CD8-positive, alpha-beta memory T cell (primary cell): Measurements from ENCODE around the gene SMPD3. TPM values are rescaled to one million over a fixed set of nuclear protein-coding genes. Genes with fewer than 3 reads are reported as not detected.
A peak's percentile ranks its signal among the peaks of the same experiment; 100 is the strongest.

Experiments used
- CTCF ChIA-PET: fragments of 350-600 bp; sonication (Branson Sonifier 250); formaldehyde crosslinking; loops from one replicate; lab custom pipeline; 2021; ENCODE audit warnings: antibody characterized with exemption; lab: Charles Lee
- POLR2A ChIA-PET: fragments of 350-600 bp; sonication (Branson Sonifier 250); formaldehyde crosslinking; loops from one replicate; lab custom pipeline; 2021; ENCODE audit warnings: antibody characterized with exemption; lab: Charles Lee
- DNase-seq, 5 donors: peaks; one replicate each; pipeline versions ENCODE4 v3.0.0 to v3.0.0-alpha.2; 2020 to 2022; ENCODE audit warnings: mixed read lengths in 1 of 5
- H3K27ac ChIP-seq: one replicate; pipeline ENCODE4 v1.7.0; 2013; ENCODE audit warnings: low read depth, mild to moderate bottlenecking, low read length, moderate library complexity
- H3K27me3 ChIP-seq: 2 replicates; pipeline ENCODE4 v1.7.0; 2013; ENCODE audit warnings: low read length, mild to moderate bottlenecking; ENCODE audit not compliant: insufficient read depth, poor library complexity, severe bottlenecking
- H3K36me3 ChIP-seq: 2 replicates; pipeline ENCODE4 v1.7.0; 2013; ENCODE audit warnings: mild to moderate bottlenecking, low read length, moderate library complexity; ENCODE audit not compliant: insufficient read depth
- H3K4me1 ChIP-seq: 2 replicates; pipeline ENCODE4 v1.7.0; 2013; ENCODE audit warnings: mild to moderate bottlenecking, low read length, moderate library complexity; ENCODE audit not compliant: insufficient read depth
- H3K4me3 ChIP-seq: 2 replicates; pipeline ENCODE4 v1.7.0; 2013; ENCODE audit warnings: mild to moderate bottlenecking, low read length
- H3K9me3 ChIP-seq: 2 replicates; pipeline ENCODE4 v1.7.0; 2013; ENCODE audit warnings: mild to moderate bottlenecking, low read length
- H3K27ac Mint-ChIP-seq, 8 donors: one replicate each; pipeline ENCODE4 v1.8.0; 2020 to 2021; ENCODE audit warnings: mixed read lengths in 8 of 8, mild to moderate bottlenecking in 6 of 8, inconsistent platforms in 3 of 8, moderate library complexity in 3 of 8
- H3K27me3 Mint-ChIP-seq, 2 donors: one replicate each; pipeline ENCODE4 v1.8.0; 2020 to 2021; ENCODE audit warnings: mixed read lengths in 2 of 2, mild to moderate bottlenecking in 1 of 2, moderate library complexity in 1 of 2
- H3K36me3 Mint-ChIP-seq, 3 donors: one replicate each; pipeline ENCODE4 v1.8.0; 2020 to 2021; ENCODE audit warnings: mixed read lengths in 3 of 3, inconsistent platforms in 1 of 3, mild to moderate bottlenecking in 1 of 3
- H3K4me1 Mint-ChIP-seq, 3 donors: one replicate each; pipeline ENCODE4 v1.8.0; 2020 to 2021; ENCODE audit warnings: mixed read lengths in 3 of 3, inconsistent platforms in 1 of 3, mild to moderate bottlenecking in 1 of 3
- H3K4me3 Mint-ChIP-seq, 7 donors: one replicate each; pipeline ENCODE4 v1.8.0; 2020 to 2021; ENCODE audit warnings: mixed read lengths in 7 of 7, mild to moderate bottlenecking in 6 of 7, moderate library complexity in 4 of 7, inconsistent platforms in 2 of 7
- H3K9me3 Mint-ChIP-seq, 5 donors: one replicate each; pipeline ENCODE4 v1.8.0; 2020 to 2022; ENCODE audit warnings: mixed read lengths in 5 of 5, mild to moderate bottlenecking in 3 of 5, moderate library complexity in 2 of 5, inconsistent platforms in 1 of 5
- polyA plus RNA-seq: library from polyadenylated mRNA; unstranded; fragments of 300-500 nt; fragmentation: Illumina TruSeq; gene quantifications from one replicate; pipeline ENCODE4 v1.2.3, GENCODE V29; 2021
- total RNA-seq, 2 experiments: library from RNA; stranded (reverse); gene quantifications; one replicate each; pipeline ENCODE4 v1.2.3, GENCODE V29; 2021

The SMPD3 gene
- total and polyA plus RNA-seq, 3 experiments from 2014 or later, result 0.15 to 1.6 (median 0.22) TPM

DNA sequence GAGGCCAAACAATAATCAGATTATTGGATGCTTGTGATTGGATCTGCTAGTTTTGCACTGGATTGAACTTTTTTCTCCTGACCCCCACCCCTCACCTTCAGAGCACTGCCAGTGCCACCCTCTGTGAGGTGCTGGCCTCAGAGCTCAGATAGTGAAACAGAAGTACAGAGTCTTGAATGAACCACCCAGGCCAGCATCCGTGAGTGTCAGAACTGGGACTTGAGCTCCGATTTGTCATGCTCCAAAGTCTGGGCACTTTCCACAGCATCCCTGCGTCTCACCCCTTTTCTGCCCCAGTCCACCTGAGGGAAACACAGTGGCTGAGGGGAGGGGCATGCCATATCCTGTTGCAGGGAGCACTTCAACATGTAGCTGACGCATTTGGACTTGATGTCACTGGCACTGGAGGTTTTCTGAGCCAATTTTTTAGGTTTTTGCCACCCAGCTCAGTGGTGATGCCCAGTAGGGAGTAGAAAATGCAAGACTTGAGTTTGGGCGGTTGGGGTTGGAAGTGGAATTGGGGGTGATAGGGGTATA, 47.3 kb downstream of the SMPD3 start:
- no peak overlapping the region for H3K4me3 Mint-ChIP-seq
- H3K4me3 ChIP-seq, result no peak overlapping the region
- DNase-seq, result no peak
- peaks cover 0 to 2% of the 10 kb centered on the region in 2 donors for H3K27me3 Mint-ChIP-seq
- CTCF ChIA-PET, result interaction anchor here (0.6 to 3.0 kb wide), 3 partner anchors 18 to 109 kb away, joined by 3 to 12 read pairs (median 10); no protein-coding TSS in a partner anchor
- H3K27me3 ChIP-seq, result no peaks in the 10 kb centered on the region
- peaks cover 28% of the 10 kb centered on the region for H3K4me1 ChIP-seq
- no peak overlapping the region for H3K27ac ChIP-seq
- no peaks in the 10 kb centered on the region for H3K36me3 Mint-ChIP-seq
- no peaks in the 10 kb centered on the region for H3K9me3 Mint-ChIP-seq
- POLR2A ChIA-PET, result no interaction called here
- H3K4me1 Mint-ChIP-seq, result peaks cover 12 to 25% (median 21%) of the 10 kb centered on the region in 3 donors
- H3K27ac Mint-ChIP-seq, result peak overlapping the region in 2 of 8 donors; percentile 51 to 83
- H3K9me3 ChIP-seq, result no peaks in the 10 kb centered on the region
- no peaks in the 10 kb centered on the region for H3K36me3 ChIP-seq

DNA sequence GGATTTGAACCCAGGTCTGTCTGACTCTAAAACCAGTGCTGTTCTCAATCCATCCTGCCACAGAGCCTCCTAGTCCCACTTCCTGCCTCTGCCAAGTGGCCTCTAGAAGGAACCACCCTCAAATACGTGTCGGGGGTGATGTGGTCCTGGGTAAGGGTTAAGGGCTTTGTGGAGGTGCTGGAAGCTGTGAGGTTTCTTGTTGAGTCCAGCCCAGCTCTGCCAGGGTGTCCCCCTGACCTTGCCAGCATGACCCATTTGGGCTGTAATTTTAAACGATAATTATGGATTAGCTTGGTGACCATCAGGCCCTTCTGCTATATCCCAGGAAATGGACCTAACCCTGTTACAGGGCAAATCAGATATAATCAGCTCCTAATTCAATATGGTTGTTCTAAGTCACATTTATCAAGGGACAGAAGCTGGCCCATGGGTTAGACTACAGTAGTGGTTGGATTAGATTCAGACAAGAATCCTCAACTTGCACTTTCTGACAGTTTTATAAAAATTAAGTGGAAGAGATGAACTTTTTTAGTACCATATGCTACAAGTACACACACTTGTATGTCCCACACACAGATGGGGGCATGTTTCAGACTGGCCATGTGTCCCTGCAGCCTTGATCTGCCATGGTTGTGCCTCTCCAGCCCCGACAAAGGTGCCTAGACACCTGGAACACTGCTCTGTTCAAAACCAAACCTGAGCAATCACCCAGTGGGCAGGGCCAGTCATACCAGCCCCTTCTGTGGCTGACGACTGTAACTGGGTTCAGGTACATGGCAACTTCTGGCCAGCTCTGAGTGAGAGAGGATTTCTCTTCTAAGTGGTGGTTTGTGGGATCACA, 48.0 kb downstream of the SMPD3 start:
- Mint-ChIP-seq H3K9me3 (no peaks in the 10 kb centered on the region), H3K27ac (peak overlapping the region in 1 of 8 donors; percentile 17), H3K4me1 (peaks cover 12 to 25% (median 21%) of the 10 kb centered on the region in 3 donors), H3K36me3 (no peaks in the 10 kb centered on the region), H3K4me3 (no peak overlapping the region), H3K27me3 (peaks cover 0 to 2% of the 10 kb centered on the region in 2 donors)
- Histone ChIP-seq H3K36me3 (no peaks in the 10 kb centered on the region), H3K4me3 (no peak overlapping the region), H3K4me1 (peaks cover 28% of the 10 kb centered on the region), H3K27ac (no peak overlapping the region), H3K9me3 (no peaks in the 10 kb centered on the region), H3K27me3 (no peaks in the 10 kb centered on the region)
- POLR2A ChIA-PET, result no interaction called here
- CTCF ChIA-PET, result interaction anchor here (1.4 to 3.0 kb wide), 3 partner anchors 18 to 121 kb away, joined by 5 to 12 read pairs (median 10); no protein-coding TSS in a partner anchor
- DNase-seq, result no peak

DNA sequence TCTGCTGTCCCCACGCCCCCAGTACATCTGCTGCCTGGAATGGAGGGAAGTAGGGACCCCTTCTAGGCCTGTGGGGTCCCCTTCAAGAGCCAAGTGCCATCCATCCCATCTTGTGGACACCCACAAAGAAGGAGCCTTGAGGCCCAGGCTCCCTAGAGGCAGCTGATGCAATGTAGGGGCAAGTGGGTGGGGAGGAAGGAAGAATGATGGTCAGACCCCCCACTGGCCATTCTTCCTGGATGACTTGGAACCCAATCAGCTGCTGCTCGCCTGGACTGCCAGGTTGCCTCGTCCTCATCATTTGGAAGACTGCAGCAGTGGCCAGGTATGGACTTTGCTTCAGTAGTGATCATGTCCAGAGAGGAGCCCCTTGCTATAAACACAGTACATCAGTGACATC, 48.9 kb downstream of the SMPD3 start:
- H3K4me1 ChIP-seq, result peaks cover 28% of the 10 kb centered on the region
- H3K4me3 ChIP-seq, result no peak overlapping the region
- H3K27ac ChIP-seq, result no peak overlapping the region
- DNase-seq, result no peak
- Mint-ChIP-seq H3K4me3 (no peak overlapping the region), H3K9me3 (no peaks in the 10 kb centered on the region), H3K27me3 (peaks cover 0 to 2% of the 10 kb centered on the region in 2 donors), H3K36me3 (no peaks in the 10 kb centered on the region), H3K4me1 (peaks cover 12 to 25% (median 21%) of the 10 kb centered on the region in 3 donors), H3K27ac (no peak overlapping the region)
- POLR2A ChIA-PET, result no interaction called here
- no peaks in the 10 kb centered on the region for H3K27me3 ChIP-seq
- CTCF ChIA-PET, result interaction anchor here (1.3 to 3.0 kb wide), 4 partner anchors 19 to 122 kb away, joined by 5 to 12 read pairs (median 8); no protein-coding TSS in a partner anchor
- H3K9me3 ChIP-seq, result no peaks in the 10 kb centered on the region
- no peaks in the 10 kb centered on the region for H3K36me3 ChIP-seq

DNA sequence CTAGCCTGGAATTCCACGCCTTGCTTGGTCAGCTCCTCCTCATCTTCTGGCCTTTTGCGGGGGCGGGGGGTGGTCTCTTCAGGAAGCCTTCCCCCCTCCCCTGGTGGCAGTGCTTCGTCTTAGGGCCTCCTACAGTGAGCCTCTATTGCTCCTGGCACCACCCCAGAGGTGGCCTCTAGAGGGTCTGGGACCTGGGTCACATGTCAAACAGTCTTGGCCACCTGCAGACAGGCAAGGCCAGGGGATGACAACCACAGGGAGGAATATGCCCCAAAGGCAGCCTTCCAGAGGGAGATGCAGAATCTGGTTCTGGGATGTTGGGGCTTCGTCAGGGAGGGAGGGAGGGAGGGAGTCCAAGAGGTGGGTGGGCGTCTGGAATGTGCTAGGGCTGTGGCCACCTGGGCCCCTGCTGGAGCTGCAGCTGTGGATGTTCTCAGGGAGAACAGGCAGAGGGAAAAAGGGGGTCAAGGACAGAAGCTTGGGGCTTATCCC, 50.6 kb downstream of the SMPD3 start:
- Mint-ChIP-seq H3K36me3 (no peaks in the 10 kb centered on the region), H3K4me3 (no peak overlapping the region), H3K4me1 (peaks cover 12 to 25% (median 21%) of the 10 kb centered on the region in 3 donors), H3K9me3 (no peaks in the 10 kb centered on the region), H3K27ac (peak overlapping the region in 1 of 8 donors; percentile 57), H3K27me3 (peaks cover 0 to 2% of the 10 kb centered on the region in 2 donors)
- peak in 1 of 5 donors; percentile 31 for DNase-seq
- CTCF ChIA-PET, result interaction anchor here (0.7 to 5.9 kb wide), 12 partner anchors 9 to 193 kb away, joined by 3 to 91 read pairs (median 6); no protein-coding TSS in a partner anchor
- Histone ChIP-seq H3K4me1 (peaks cover 28% of the 10 kb centered on the region), H3K4me3 (no peak overlapping the region), H3K9me3 (no peaks in the 10 kb centered on the region), H3K27me3 (no peaks in the 10 kb centered on the region), H3K36me3 (no peaks in the 10 kb centered on the region), H3K27ac (no peak overlapping the region)
- POLR2A ChIA-PET, result no interaction called here

DNA sequence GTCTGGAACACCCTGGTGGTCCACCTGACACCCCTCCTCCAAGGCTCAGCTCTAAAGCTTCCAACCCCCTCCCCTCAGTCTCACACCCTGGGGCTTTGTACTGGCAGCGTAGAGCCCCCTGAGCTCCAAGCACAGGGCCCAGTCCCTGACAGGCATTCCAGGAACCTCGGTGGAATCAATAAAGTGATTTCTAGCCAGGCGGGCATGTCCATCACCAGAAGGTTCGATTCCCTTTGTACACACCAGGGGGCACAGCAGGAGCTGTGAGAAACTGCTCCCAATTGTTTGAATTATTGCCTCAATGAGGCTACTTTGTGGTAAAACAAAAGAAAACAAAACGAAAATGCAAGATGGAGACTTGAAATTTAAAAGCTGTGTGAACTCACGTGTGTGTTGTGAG, 51.8 kb downstream of the SMPD3 start:
- Histone ChIP-seq H3K9me3 (no peaks in the 10 kb centered on the region), H3K27me3 (no peaks in the 10 kb centered on the region), H3K4me3 (no peak overlapping the region), H3K27ac (no peak overlapping the region), H3K36me3 (no peaks in the 10 kb centered on the region), H3K4me1 (peaks cover 27% of the 10 kb centered on the region)
- POLR2A ChIA-PET, result interaction anchor here (1.0 kb wide), 1 partner anchor 22 kb away, joined by 3 read pairs; no protein-coding TSS in a partner anchor
- peak; percentile 26 to 75 (median 53) for DNase-seq
- H3K4me1 Mint-ChIP-seq, result peaks cover 12 to 25% (median 17%) of the 10 kb centered on the region in 3 donors
- H3K4me3 Mint-ChIP-seq, result peak overlapping the region in 1 of 7 donors; percentile 36
- peaks cover 0 to 2% of the 10 kb centered on the region in 2 donors for H3K27me3 Mint-ChIP-seq
- CTCF ChIA-PET, result interaction anchor here (0.7 to 5.9 kb wide), 28 partner anchors 10 to 125 kb away, joined by 3 to 91 read pairs (median 4); partner anchors contain the start of gene SMPD3
- no peaks in the 10 kb centered on the region for H3K9me3 Mint-ChIP-seq
- peak overlapping the region in 5 of 8 donors; percentile 14 to 76 (median 38) for H3K27ac Mint-ChIP-seq
- no peaks in the 10 kb centered on the region for H3K36me3 Mint-ChIP-seq

DNA sequence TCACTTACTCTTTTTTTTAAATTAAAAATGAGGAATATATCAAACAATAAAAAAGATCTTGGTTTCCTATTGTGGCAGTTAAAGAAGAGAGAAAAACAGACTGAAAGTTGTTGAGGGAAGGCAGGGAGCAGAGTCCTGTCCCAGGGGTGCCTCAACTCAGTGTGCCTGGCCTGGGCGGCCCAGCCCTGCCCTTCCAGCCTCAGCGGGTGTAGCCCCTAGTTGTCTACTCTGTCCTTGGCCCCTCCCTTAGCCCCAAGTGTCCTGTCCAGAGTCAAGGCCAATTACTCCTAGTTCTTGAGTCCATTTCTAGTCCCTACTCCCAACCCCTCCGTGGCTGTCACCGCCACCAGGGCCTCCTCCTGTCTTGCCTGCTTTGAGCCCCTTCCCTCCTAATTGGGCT, 52.5 kb downstream of the SMPD3 start:
- Histone ChIP-seq H3K27me3 (no peaks in the 10 kb centered on the region), H3K4me1 (peaks cover 20% of the 10 kb centered on the region), H3K4me3 (no peak overlapping the region), H3K27ac (no peak overlapping the region), H3K9me3 (no peaks in the 10 kb centered on the region), H3K36me3 (no peaks in the 10 kb centered on the region)
- no peaks in the 10 kb centered on the region for H3K27me3 Mint-ChIP-seq
- H3K4me1 Mint-ChIP-seq, result peaks cover 7 to 19% (median 11%) of the 10 kb centered on the region in 3 donors
- CTCF ChIA-PET, result interaction anchor here (0.8 to 5.9 kb wide), 20 partner anchors 9 to 132 kb away, joined by 3 to 91 read pairs (median 4); partner anchors contain the start of genes SLC7A6 and SMPD3
- POLR2A ChIA-PET, result no interaction called here
- no peak overlapping the region for H3K4me3 Mint-ChIP-seq
- peak overlapping the region in 2 of 8 donors; percentile 17 to 63 for H3K27ac Mint-ChIP-seq
- no peaks in the 10 kb centered on the region for H3K9me3 Mint-ChIP-seq
- H3K36me3 Mint-ChIP-seq, result no peaks in the 10 kb centered on the region
- no peak for DNase-seq

DNA sequence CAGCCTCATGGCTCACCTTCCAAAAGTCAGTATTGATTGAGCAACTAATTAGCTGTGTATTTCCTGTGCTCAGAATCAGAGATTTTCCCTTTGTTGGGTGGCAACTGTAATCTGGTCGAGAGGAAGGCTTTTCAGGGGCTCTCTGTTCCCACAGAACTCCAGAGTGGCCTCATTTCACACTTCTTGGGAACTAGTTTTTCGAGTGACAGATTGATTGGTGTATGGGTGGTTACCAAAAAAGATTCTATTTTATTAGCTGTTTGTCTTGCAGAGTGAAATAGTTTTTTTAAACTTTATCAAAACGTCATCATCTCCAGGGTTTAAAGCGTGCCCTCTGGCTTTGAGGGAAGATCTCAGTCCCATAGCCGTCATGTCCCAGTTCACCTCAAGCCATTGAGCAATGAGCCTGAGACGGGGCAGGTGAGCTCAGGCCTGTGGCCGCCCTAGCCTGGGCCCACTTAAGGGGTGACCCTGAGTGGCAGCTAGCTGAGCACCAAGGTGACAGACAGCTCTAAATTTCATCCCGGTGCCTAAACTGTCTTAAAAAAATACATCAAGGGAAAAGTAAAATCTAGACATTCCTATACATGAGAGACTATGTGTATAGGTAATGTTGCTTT, 53.0 kb downstream of the SMPD3 start:
- Histone ChIP-seq H3K27me3 (no peaks in the 10 kb centered on the region), H3K9me3 (no peaks in the 10 kb centered on the region), H3K4me3 (no peak overlapping the region), H3K36me3 (no peaks in the 10 kb centered on the region), H3K4me1 (peaks cover 17% of the 10 kb centered on the region), H3K27ac (no peak overlapping the region)
- Mint-ChIP-seq H3K9me3 (no peaks in the 10 kb centered on the region), H3K4me3 (no peak overlapping the region), H3K4me1 (peaks cover 3 to 13% (median 6%) of the 10 kb centered on the region in 3 donors), H3K27ac (peak overlapping the region in 1 of 8 donors; percentile 70), H3K27me3 (no peaks in the 10 kb centered on the region), H3K36me3 (no peaks in the 10 kb centered on the region)
- DNase-seq, result peak in 1 of 5 donors; percentile 14
- ChIA-PET CTCF (interaction anchor here (1.1 to 5.9 kb wide), 10 partner anchors 9 to 131 kb away, joined by 3 to 91 read pairs (median 7); partner anchors contain the start of gene SLC7A6), POLR2A (interaction anchor here (0.7 kb wide), 1 partner anchor 118 kb away, joined by 4 read pairs; no protein-coding TSS in a partner anchor)
